T-helper 9 cell (primary cell): Measurements from ENCODE around the gene HTR6.

Source experiments
- DNase-seq: peaks from one replicate; pipeline ENCODE4 v3.0.0-alpha.2; 2020

Gene HTR6

GRCh38 chr1:19657511-19657910 is 7.2 kb upstream of the HTR6 start:
- no peak for DNase-seq

- no peak for DNase-seq
Measured at GRCh38 chr1:19658186-19658585, 6.5 kb upstream of the HTR6 start.

- DNase-seq = peak; percentile 49
Measured at GRCh38 chr1:19661721-19662228, 2.9 kb upstream of the HTR6 start.

GRCh38 chr1:19662313-19662712 is 2.4 kb upstream of the HTR6 start:
- no peak for DNase-seq

- DNase-seq = no peak
Measured at GRCh38 chr1:19665186-19665495, 466 bp downstream of the HTR6 start.

- DNase-seq = no peak
Measured at GRCh38 chr1:19665496-19666465, 1.1 kb downstream of the HTR6 start.

- DNase-seq = no peak
Measured at GRCh38 chr1:19668888-19669287, 4.2 kb downstream of the HTR6 start.

- no peak for DNase-seq
Measured at GRCh38 chr1:19670787-19671186, 6.1 kb downstream of the HTR6 start.

- no peak for DNase-seq
Measured at GRCh38 chr1:19672237-19672636, 7.6 kb downstream of the HTR6 start.

- DNase-seq = no peak
Measured at GRCh38 chr1:19675797-19676196, 11.1 kb downstream of the HTR6 start.

- no peak for DNase-seq
Measured at GRCh38 chr1:19676438-19676922, 11.8 kb downstream of the HTR6 start.

- no peak for DNase-seq
Measured at GRCh38 chr1:19678493-19678892, 13.8 kb downstream of the HTR6 start.

GRCh38 chr1:19678931-19679453 is 14.3 kb downstream of the HTR6 start:
- no peak for DNase-seq

- no peak for DNase-seq
Measured at GRCh38 chr1:19679691-19680090, 15.0 kb downstream of the HTR6 start.

- DNase-seq = no peak
Measured at GRCh38 chr1:19680644-19681043, 16.0 kb downstream of the HTR6 start.

GRCh38 chr1:19682257-19682656 is 17.6 kb downstream of the HTR6 start:
- no peak for DNase-seq

GRCh38 chr1:19682901-19683300 is 18.2 kb downstream of the HTR6 start:
- no peak for DNase-seq

- no peak for DNase-seq
Measured at GRCh38 chr1:19683351-19683750, 18.7 kb downstream of the HTR6 start.

- no peak for DNase-seq
Measured at GRCh38 chr1:19684677-19685076, 20.0 kb downstream of the HTR6 start.

GRCh38 chr1:19685994-19686393 is 21.3 kb downstream of the HTR6 start:
- no peak for DNase-seq

GRCh38 chr1:19687414-19687813 is 22.7 kb downstream of the HTR6 start:
- no peak for DNase-seq

- DNase-seq = peak; percentile 37
Measured at GRCh38 chr1:19688041-19688842, 23.6 kb downstream of the HTR6 start.

- DNase-seq = no peak
Measured at GRCh38 chr1:19689085-19689757, 24.5 kb downstream of the HTR6 start.
